ENCODE data around the gene SLC16A4.
"Not testable (repeated sequence)": the region's sequence is repeated elsewhere in the genome, so short reads cannot be mapped to it uniquely, and the experiment has no call there.

Gene SLC16A4

DNA sequence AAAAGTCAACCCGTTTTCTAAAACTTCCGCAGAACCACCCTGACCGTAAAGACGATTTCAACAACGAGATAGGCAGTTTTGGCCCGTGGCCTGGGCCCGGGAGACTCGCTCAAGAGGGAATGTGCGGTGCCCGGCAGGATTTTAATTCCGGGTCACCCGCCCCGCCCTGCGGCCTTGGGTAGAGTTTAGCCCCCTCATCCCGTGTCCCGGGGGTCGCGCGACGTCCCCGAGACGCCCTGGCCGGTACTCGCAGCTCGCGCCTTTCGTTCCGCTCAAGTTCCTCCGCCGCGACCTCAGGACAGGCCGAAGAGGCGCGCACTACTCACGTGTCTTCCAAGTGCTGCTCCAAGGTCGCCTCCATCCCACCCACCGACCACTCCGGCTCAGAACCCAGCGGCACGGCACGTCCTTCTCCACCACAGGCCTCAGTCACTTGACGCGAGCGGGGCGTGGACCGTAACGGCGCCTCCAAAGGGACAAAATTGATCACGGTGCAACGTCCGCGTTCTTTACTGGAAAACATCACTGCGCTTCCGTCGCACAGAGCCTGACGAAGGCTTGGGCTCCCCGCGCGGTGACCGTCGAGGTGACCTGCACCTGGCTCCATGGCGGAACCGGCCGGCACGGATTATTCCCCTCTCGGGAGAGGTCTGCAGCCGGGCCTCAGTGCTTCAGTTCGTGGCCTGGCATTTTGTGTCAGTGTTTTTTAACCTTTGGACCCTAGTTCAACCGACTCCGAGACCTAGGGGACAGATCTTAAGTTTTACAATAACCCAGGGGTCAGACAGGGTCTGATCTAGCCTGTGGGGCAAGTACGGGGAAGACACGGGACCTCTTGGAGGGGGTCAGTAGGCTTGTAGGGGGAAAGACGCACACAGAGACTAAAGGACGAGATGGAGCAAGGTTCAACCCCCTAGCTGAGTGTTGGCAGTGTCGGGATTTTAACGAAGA is 16.7 kb upstream of the SLC16A4 start, which contains the start of gene LAMTOR5:
LAMTOR5 (minus strand) TSS at position 435 of the 951 bp plus-strand sequence; CDS start at position 361, 74 bp downstream.
- DNase-seq, result peak; percentile 85

DNA sequence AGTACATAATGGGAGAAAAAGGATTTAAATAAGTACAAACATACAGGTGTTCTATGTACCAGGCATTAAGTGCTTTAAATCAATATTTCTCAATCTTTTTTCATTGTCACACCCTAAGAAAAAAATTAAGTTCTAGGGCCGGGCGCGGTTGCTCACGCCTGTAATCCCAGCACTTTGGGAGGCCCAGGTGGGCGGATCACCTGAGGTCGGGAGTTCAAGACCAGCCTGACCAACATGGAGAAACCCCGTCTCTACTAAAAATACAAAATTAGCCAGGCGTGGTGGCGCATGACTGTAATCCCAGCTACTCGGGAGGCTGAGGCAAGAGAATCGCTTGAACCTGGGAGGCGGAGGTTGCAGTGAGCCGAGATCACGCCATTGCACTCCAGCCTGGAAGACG is 15.6 kb upstream of the SLC16A4 start:
- not testable (repeated sequence) for DNase-seq

DNA sequence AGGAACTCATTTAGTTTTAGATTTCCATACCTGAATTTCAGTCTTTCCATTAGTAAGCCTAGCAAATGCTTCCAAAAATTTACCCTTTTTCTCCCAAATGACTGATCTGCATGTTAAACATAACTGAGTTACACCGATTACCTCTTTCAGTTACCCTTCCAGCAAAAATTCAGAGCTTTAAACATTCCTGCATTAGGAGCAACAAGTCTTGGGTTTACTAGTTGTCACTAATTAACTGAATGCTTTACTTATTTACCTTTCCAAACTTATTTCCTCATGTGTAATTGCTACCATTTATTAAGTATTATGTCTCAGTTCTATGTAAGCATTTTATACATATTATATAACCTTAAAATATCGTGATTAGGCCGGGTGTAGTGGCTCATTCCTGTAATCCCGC is 13.6 kb upstream of the SLC16A4 start:
- no peak for DNase-seq

DNA sequence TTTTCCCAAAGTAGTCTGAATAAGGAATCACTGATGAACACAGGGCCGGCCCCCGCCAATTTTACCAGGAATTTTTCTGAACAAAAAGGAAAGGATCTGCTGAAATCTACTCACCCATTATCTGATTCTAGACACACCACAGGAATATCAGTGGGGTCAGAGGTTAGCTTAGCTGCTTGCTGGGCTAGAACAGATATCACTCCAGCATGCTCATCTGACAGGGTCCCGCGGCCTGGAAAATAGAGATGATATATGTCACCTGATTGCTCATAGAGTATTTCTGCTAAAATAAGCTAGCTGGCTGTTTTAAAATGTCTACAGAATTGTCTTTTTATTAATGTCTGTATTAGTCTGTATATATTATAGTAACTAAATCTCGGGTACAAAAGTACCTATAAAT is 13.0 kb upstream of the SLC16A4 start:
- no peak for DNase-seq

DNA sequence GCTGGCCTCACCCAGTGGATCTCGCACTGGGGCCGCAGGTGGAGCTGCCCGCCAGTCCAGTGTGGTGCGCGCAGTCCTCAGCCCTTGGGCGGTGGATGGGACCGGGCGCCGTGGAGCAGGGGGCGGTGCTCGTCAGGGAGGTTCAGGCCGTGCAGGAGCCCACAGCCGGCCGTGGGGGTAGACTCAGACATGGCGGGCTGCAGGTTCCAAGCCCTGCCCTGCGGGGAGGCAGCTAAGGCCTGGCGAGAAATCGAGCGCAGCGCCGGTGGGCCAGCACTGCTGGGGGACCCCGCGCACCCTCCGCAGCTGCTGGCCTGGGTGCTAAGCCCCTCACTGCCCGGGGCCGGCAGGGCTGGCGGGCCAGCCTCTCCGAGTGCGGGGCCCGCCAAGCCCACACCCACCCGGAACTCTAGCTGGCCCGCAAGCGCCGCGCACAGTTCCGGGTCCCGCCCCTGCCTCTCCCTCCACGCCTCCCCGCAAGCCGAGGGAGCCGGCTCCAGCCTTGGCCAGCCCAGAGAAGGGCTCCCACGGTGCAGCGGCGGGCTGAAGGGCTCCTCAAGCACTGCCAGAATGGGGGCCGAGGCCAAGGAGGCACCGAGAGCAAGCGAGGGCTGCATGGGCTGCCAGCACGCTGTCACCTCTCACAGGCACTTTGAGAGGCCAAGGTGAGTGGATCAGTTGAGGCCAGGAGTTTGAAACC is 5.6 kb upstream of the SLC16A4 start:
- not testable (repeated sequence) for DNase-seq

DNA sequence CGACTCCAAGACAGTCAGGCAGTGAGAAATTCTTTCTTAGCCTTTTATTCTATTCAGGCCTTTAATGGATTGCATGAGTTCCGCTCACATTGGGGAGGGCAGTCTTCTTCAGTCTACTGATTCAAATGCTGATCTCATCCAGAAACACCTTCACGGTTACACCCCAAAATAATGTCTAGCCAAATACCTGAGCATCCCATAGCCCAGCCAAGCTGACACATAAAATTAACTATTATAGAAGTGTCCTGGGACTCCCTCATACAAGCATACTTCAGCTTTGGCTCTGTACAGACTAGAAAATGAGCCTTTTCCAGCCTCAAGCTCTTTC is 3.6 kb upstream of the SLC16A4 start:
- DNase-seq, result no peak

DNA sequence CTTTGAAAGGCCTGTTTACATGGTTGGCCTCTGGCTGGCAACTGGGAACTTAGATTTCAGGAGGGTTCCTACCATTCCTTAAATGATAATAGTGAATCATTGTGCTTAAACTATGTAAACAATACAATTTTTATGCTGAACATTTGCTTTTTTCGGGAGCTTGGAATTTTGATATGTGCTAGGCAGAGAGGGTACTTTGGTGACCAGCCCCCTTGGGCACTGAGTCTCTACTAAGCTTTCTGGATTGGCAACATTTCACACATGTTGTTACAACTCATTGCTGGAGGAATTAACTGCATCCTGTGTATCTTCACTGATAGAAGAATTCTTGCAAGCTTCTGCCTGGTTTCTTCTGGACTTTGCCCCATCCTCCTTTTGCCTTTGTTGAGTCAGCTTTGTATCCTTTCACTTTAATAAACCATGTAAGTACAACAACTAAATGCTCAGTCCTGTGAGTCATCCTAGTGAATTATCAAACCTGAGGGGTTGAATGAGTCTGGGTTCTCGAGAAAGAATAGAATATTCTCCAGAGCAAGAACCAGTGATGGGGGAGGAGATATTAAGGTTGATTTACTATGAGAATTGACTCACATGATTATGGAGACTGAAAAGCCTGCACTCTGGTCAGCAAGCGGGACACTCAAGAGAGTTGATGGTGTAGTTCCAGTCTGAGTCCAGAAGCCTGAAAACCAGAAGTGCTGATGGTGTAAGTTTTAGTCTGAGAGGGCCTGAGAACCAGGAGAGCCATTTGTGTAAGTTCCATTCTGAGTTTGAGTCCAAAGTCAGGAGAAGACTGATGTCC is 3.1 kb upstream of the SLC16A4 start:
- no peak for DNase-seq

DNA sequence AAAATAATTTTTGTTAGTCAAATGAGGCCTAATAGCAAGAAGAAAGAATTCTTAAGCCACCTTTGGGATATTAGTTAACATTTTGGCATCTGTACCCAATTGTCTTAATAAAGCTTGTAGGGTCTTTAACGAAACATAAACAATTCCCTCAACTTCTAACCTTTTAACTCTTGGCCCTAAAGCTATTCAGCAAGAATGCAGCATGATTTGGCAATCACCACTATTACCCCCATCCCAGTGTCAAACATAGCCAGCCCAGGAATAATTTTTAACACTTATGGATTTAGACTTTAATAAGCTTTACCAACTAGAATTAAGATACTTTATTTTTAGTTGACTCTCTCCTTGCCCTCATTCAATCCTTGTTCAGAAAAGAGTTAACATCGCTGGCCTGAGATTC is 2.5 kb upstream of the SLC16A4 start:
- no peak for DNase-seq

DNA sequence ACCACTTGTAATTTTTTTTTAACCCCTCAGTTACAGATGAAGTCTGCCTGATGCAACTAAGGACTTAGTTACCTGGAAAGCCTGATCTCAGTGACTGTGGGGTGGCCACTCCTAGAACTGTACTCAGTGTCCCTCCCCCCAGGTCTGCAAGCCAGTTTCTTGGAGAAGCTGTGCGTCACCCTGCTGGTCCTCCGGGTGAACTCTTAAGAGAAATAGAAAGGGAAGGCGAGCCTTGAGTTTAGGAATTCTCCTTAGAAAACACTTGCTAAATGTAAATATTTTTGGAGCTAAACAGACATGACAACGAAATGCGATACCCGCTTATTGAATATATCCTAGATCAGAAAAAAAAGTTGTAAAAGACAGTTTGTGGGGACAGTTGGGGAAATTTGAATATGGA is 730 bp downstream of the SLC16A4 start:
- no peak for DNase-seq

DNA sequence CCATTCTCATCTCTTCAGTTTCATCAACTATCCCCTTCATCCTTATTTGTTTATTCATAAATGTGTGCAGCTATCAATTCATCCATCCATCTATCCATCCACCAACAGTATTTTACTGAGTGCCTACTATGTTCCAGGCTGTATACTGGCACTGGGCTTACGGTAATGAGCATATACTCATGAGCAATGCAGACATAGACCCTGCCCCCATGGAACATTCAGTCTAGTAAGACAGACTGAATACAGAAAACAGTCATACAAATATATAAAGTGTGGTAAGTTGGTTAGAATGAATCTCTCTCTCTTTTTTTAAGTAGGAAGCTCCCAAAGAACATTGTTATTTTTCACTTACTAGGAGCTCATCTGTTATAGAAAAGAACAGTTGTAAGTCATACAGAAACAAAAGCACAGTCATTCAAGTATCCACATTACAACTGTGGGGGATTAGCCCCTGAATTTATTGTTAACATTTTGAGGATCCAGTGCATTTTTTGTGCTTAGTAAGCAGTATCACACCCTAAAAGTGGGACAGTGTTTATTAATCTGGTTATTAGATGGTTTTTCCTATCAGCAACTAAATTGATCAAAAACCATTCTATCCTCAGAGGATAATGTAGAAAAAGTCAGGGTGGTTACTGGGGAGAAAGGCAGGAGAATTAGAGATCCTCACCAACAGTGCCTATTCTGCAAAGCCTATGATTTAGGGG is 3.6 kb downstream of the SLC16A4 start:
- DNase-seq, result no peak

DNA sequence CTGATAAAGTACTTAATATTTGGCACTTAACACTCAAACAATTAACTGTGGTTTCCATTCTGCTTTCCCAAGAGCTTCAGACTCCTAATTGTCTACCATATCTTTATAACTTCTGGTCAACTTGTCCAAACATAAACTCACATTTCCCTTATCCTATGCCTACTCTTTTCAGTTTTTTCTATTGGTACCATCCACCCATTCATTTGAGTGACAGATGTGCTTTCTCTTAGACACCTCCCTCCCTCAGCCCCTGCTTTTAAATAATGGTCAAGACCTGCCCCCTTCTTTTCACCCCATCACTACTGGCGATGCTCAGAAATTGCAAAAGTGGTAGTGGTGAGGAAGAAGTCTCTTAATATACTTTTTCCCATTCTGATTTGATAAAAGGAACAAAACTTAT is 5.5 kb downstream of the SLC16A4 start:
- DNase-seq, result no peak

DNA sequence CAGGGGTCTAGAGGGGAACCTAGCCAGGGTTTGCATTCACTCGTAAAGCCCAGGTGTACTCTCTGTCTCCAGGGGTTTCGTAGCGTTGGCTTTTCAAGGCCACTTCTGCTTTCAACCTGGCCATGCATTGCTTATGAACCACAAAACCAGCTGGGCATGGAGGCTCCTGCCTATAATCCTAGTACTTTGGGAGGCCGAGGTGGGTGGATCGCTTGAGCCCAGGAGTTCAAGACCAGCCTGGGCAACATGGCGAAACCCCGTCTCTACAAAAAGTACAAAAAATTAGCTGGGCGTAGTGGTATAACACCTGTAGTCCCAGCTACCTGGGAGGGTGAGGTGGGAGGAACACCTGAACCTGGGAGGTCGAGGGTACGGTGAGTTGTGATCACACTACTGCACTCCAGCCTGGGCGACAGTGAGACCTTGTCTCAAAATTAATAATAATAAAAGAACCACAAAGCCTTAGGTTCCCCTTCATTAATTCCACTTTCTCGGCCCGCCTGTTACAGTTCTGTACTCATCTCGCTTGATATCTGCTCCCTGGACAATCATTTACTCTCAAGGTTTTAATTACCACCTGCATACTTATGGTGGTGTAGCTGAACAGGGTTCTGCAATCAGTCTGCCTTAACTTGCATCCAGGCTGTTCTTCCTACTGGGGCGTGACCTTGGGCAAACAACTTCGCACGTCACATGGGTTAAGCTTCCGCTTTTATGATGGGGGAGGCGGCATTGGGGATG is 6.1 kb downstream of the SLC16A4 start:
- no peak for DNase-seq

DNA sequence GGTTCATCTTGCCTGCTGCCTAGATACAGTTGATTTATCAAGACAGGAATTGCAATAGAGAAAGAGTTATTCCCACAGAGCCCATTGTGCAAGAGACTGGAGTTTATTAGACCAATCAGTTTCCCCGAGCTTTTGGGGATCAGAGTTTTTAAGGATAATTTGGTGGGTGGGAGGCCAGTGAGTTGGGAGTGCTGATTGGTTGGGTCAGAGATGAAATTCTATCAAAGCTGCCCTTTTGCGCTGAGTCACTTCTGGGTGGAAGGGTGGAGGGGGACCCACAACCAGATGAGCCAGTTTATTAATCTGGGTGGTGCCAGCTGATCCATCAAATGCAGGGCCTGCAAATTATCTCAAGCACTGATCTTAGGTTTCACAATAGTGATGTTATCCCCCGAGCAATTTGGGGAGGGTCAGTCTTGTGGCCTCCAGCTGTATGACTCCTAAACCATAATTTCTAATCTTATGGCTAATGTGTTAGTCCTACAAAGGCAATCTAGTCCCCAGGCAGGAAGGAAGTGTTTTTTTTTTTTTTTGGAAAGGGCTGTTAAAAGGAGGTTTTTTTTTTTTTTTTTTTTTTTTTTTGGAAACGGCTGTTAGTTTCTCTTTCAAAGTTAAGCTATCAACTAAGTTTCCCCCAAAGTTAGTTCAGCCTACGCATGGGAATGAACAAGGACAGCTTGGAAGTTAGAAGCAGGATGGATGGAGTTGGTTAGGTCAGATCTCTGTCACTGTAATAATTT is 7.4 kb downstream of the SLC16A4 start:
- DNase-seq, result no peak

DNA sequence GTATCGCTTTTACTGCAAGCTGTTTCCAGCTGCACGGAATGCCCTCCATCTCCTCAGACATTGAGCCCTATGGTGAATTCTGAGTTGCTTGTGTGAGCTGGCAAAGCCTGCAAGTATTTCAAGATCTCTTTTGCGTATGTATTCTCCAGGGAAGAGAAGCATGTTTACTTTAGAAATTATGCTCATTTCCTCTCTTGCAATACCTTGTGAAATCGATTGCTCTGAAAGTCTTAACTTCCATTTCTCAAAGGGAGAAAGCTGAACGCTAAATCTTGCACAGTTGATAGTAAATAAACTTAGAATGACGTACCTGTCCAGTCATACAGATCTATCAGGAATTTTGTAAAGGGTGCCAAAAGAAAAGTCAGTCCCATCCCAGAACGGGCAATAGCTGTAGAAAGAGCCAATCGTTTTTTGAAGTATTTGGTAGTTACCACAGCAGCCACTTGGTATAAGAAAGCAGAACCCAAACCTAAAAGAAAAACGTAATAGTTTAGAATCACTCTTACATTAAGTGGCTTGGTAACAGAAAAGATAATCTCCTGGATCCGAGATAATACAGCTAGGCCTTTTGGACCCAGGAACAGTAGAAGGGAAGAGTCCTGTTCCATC is 10.0 kb downstream of the SLC16A4 start:
- DNase-seq, result no peak

DNA sequence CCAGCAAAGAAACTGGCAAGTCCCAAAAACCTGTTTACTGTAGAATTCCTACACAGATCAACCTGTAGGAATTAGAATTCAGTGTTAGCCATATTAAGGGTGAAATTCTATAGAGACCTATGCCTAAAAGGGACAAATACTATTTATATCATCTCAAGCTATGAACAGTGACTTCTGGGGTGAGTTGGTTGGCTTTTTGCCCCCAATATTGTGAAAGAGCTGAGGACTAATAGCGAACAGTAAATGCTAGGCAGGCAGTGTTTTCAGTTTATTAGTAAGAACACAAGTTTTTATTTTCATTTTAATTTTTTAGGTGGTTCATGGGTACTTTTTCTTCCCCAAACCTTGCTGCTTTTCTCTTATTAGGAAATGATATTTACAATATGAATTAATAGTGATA is 15.3 kb downstream of the SLC16A4 start:
- DNase-seq, result no peak

DNA sequence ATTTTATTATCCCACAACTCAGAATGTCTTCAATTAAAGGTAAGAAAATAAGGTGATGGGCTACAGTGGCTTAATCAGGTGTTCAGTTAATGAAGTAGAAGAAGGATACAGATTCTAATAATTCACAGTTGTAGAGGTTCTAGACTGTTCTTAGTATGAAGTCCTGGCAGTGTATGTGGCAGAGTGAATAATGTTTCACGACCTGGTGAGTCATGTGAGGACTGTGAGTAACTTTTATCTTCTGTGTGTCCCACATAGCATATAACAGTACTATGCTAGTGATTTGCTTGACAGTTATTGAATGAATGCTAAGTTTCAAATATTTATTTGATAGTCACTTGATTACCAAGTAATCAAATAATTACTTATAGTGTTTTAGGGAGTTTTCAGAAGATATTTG is 20.0 kb downstream of the SLC16A4 start:
- DNase-seq, result no peak

DNA sequence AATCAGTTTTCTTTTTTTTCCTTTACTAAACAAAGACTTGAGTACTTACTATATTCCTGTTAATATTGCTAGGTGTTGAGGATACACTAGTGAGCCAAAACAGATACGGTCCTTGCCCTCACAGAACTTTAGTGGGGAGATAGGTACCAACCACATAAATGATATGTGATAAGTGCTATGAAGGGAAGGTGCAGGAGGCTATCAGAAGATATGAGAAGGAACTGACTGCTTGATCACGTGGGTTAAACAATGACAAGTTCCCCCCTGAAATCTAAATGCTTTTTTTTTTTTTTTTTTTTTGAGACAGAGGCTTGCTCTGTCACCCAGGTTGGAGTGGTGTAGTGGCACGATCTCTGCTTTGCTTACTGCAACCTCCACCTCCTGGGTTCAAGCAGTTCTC is 26.6 kb downstream of the SLC16A4 start:
- DNase-seq, result no peak

DNA sequence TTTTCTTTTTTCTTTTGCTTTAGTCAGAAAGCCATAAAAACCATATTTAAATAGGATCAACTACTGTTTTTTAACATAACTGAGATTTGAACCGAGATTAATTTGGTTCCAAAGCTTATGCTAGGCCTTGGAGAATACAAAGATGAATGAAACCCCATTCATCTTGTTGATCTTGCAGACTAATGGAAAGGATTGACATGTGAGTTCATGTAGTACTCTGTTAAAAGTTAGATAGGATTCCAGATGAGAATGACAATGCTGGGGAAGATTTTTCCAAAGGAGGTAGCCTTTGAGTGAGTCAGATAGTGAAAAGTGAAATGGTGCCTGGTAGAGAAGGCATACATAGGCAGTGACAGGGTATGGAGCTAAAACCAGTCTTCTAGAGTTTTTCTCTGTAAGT is 29.0 kb downstream of the SLC16A4 start:
- DNase-seq, result no peak

DNA sequence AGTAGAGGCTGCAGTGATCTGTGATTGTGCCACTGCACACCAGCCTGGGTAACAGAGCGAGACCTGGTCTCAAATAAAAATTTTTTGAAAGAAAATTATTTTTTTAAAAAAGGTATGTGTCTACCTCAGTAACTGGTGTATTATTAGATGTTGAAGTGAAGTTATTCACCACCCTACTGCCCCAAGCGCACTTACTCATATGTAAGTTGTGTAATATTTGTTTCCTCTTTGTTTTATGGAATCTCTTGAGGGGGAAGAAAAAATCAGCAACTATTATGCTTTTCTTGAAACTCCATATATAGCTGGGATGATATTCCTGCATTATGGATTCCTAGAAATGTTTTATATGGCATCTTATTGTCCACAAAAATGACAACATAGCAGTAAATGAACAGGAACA is 30.4 kb downstream of the SLC16A4 start:
- DNase-seq, result no peak

DNA sequence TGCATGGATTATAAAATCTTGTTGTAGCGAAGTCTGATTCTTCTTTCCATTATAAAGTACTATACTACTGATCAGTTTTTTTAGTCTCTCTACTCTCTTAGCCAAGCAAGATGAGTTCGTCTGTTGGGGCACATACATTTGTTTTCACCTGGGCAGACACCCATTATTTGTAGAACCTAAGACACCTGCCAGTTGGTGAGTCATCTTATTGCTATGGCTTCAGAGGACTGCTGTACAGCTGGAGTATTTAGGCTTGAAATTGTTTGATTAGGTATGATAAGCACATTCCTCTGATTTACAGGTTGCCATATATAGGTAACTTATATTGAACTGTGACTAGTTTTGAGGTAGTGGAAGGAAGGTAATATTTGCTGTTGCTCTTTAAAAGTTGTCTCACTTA is 34.4 kb downstream of the SLC16A4 start:
- no peak for DNase-seq

DNA sequence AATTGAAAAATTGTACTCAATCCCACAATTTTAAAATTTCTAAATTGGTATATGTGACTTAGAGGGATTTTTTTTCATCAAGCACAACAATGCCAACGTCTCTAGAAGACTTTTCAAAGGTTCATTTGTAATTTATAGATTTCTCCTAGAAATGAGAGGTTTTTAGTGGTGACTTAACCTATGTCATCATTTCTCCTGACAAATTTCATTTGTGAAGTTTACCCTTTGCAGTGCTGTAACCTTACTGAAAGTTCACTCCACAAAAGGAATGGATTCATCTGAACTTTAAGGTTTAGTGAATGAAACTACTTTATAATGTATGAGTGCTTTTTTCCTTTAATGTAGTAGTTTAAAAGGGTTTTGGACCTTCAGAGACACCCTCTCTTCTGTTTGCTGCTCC is 35.5 kb downstream of the SLC16A4 start:
- DNase-seq, result no peak
